ENCODE results near the gene SNAP23. TPM values are rescaled to one million over a fixed set of nuclear protein-coding genes. Genes with fewer than 3 reads are reported as not detected.

SNAP23 gene
- total RNA-seq, 1 experiment from 2014 or later, result 31.2 TPM

GRCh38 chr15:42528970-42529369, 33.5 kb downstream of the SNAP23 start:
- Histone ChIP-seq H3K9ac (ENCODE audit: low read length) (no peak overlapping the region), H3K4me1 (ENCODE audit: control insufficient read depth in 1 of 2, insufficient read depth in 2 of 2, low read length in 2 of 2) (no peaks in the 10 kb centered on the region), H3K79me2 (ENCODE audit: insufficient read depth, low read length) (no peaks in the 10 kb centered on the region), H3K27ac (ENCODE audit: low read depth, low read length) (no peak overlapping the region), H3K9me3 (ENCODE audit: control insufficient read depth in 1 of 2, insufficient read depth in 1 of 2, low read depth in 1 of 2, low read length in 2 of 2) (no peaks in the 10 kb centered on the region), H2AFZ (ENCODE audit: low read depth, low read length, poor library complexity, severe bottlenecking) (no peak overlapping the region), H3K36me3 (ENCODE audit: control insufficient read depth in 1 of 2, insufficient read depth in 2 of 2, low read length in 2 of 2) (peaks cover 0 to 5% of the 10 kb centered on the region in 2 experiments; a peak in 2 of 4 replicates), H3K27me3 (ENCODE audit: insufficient read depth, low read length) (no peaks in the 10 kb centered on the region), H3K9me2 (ENCODE audit: insufficient read depth) (no peaks in the 10 kb centered on the region), H3K4me2 (ENCODE audit: low read length) (no peak overlapping the region), H4K20me1 (ENCODE audit: insufficient read depth) (no peaks in the 10 kb centered on the region), H3K4me3 (replicated peaks in 1 of 2; ENCODE audit: low read depth in 1 of 2, low read length in 2 of 2) (no peak overlapping the region)
- no TSS peak for BruUV-seq (replicated peaks)
- ChIA-PET POLR2A (no interaction called here), RAD21 (ENCODE audit: low non-redundant PET in 1 of 2, low total read pairs in 2 of 2, uncharacterized antibody in 2 of 2, unreplicated experiment in 2 of 2) (no interaction called here), CTCF (no interaction called here)
- TF ChIP-seq POLR2AphosphoS5 (IDR thresholded peaks at IDR 0.05; ENCODE audit: low read depth, low read length) (no peak), SP1 (IDR thresholded peaks at IDR 0.05; ENCODE audit: low read depth) (no peak), MAX (IDR thresholded peaks at IDR 0.05) (no peak), REST (IDR thresholded peaks at IDR 0.05; ENCODE audit: low read depth) (no peak)
- ATAC-seq, result no peak
- intact Hi-C loops (cut with micrococcal nuclease), result no loop called here
- no peak for DNase-seq (ENCODE audit: low read depth, low spot score)

- no peaks in the 10 kb centered on the region for H3K27me3 ChIP-seq (ENCODE audit: insufficient read depth, low read length)
- no peak for DNase-seq (ENCODE audit: low read depth, low spot score)
- intact Hi-C loops (cut with micrococcal nuclease), result no loop called here
- POLR2A ChIA-PET, result no interaction called here
- H3K9me2 ChIP-seq (ENCODE audit: insufficient read depth), result no peaks in the 10 kb centered on the region
- no peak overlapping the region for H2AFZ ChIP-seq (ENCODE audit: low read depth, low read length, poor library complexity, severe bottlenecking)
- no peak overlapping the region for H3K9ac ChIP-seq (ENCODE audit: low read length)
- H3K4me1 ChIP-seq (ENCODE audit: control insufficient read depth in 1 of 2, insufficient read depth in 2 of 2, low read length in 2 of 2), result no peaks in the 10 kb centered on the region
- peaks cover 3 to 5% of the 10 kb centered on the region in 2 experiments; a peak in 3 of 4 replicates for H3K36me3 ChIP-seq (ENCODE audit: control insufficient read depth in 1 of 2, insufficient read depth in 2 of 2, low read length in 2 of 2)
- H4K20me1 ChIP-seq (ENCODE audit: insufficient read depth), result no peaks in the 10 kb centered on the region
- no peak overlapping the region for H3K27ac ChIP-seq (ENCODE audit: low read depth, low read length)
- H3K79me2 ChIP-seq (ENCODE audit: insufficient read depth, low read length), result no peaks in the 10 kb centered on the region
- no peak for ATAC-seq
- RAD21 ChIA-PET (ENCODE audit: low non-redundant PET in 1 of 2, low total read pairs in 2 of 2, uncharacterized antibody in 2 of 2, unreplicated experiment in 2 of 2), result no interaction called here
- TF ChIP-seq YY1 (IDR thresholded peaks at IDR 0.05; ENCODE audit: extremely low read depth, insufficient replicate concordance, low read depth, low read length), result no peak
- TF ChIP-seq POLR2A (IDR thresholded peaks at IDR 0.05; ENCODE audit: borderline replicate concordance, extremely low read depth, insufficient read depth, insufficient read length), result no peak
- TF ChIP-seq SRF (IDR thresholded peaks at IDR 0.05; ENCODE audit: low read depth), result no peak
- TF ChIP-seq EGR1 (IDR thresholded peaks at IDR 0.05; ENCODE audit: low read depth), result no peak
- no peak for TF ChIP-seq CEBPB (IDR thresholded peaks at IDR 0.05; ENCODE audit: low read depth)
- no peak for TF ChIP-seq ATF3 (IDR thresholded peaks at IDR 0.05)
- no peak for TF ChIP-seq REST (IDR thresholded peaks at IDR 0.05; ENCODE audit: low read depth)
- TF ChIP-seq TCF7L2 (IDR thresholded peaks at IDR 0.05; ENCODE audit: borderline replicate concordance, extremely low read depth, insufficient read depth, insufficient read length), result no peak
- TF ChIP-seq JUND (IDR thresholded peaks at IDR 0.05), result no peak
- BruUV-seq (replicated peaks), result no TSS peak
- CTCF ChIA-PET, result no interaction called here
- no peak overlapping the region for H3K4me3 ChIP-seq (replicated peaks in 1 of 2; ENCODE audit: low read depth in 1 of 2, low read length in 2 of 2)
- no peak overlapping the region for H3K4me2 ChIP-seq (ENCODE audit: low read length)
- H3K9me3 ChIP-seq (ENCODE audit: control insufficient read depth in 1 of 2, insufficient read depth in 1 of 2, low read depth in 1 of 2, low read length in 2 of 2), result no peaks in the 10 kb centered on the region
Observed at GRCh38 chr15:42533246-42533645, 37.8 kb downstream of the SNAP23 start.
